SK-N-SH (cell line): ENCODE measurements around the gene BDKRB2. TPM values are rescaled to one million over a fixed set of nuclear protein-coding genes. Genes with fewer than 3 reads are reported as not detected.

ENCODE experiments used
- CTCF ChIA-PET: fragments of 300-600, 350-600 bp; formaldehyde crosslinking; extraction: SDS; loops from one replicate; lab custom pipeline; 2021; lab: Yijun Ruan, JAX
- POLR2A ChIA-PET: fragments of 350-600 bp; sonication (Branson Sonifier 250); formaldehyde crosslinking; extraction: SDS; loops from one replicate; lab custom pipeline; 2020; ENCODE audit warnings: antibody characterized with exemption, inconsistent platforms; lab: Yijun Ruan, JAX
- DNase-seq: peaks from one replicate; pipeline ENCODE4 v3.0.0; 2012
- H2AFZ ChIP-seq: fragments of 200-600 bp; sonication (generic); 2 replicates; pipeline ENCODE4 v1.8.1; 2016; ENCODE audit warnings: antibody characterized with exemption, mild to moderate bottlenecking, low read depth
- H3F3A ChIP-seq: fragments of 200-600 bp; sonication (generic); replicated peaks from 2 replicates; pipeline ENCODE3; 2016; ENCODE audit warnings: antibody characterized with exemption, mild to moderate bottlenecking; ENCODE audit not compliant: insufficient read depth
- H3K27ac ChIP-seq, 2 experiments: fragments of 200-500 bp in 1 of 2; fragments of 200-600 bp in 1 of 2; sonication (Bioruptor generic) in 1 of 2; sonication (generic), shearing (Covaris generic) in 1 of 2; 2 replicates each; pipeline versions ENCODE4 v1.5.1 to v1.6.1; 2014 to 2016; ENCODE audit warnings: low read depth in 2 of 2, inconsistent platforms in 1 of 2, low read length in 1 of 2, mild to moderate bottlenecking in 1 of 2, mixed read lengths in 1 of 2
- H3K27me3 ChIP-seq: fragments of 200-600 bp; sonication (generic), shearing (Covaris generic); 2 replicates; pipeline ENCODE4 v1.6.1; 2016; ENCODE audit warnings: mixed run types; ENCODE audit not compliant: insufficient read depth
- H3K36me3 ChIP-seq, 2 experiments: fragments of 200-500 bp in 1 of 2; fragments of 200-600 bp in 1 of 2; sonication (Bioruptor generic) in 1 of 2; sonication (generic) in 1 of 2; replicated peaks in 1 of 2; 2 replicates each; pipeline versions ENCODE3 to v1.5.1; 2014 to 2016; ENCODE audit warnings: low read length in 1 of 2, mild to moderate bottlenecking in 1 of 2; ENCODE audit not compliant: insufficient read depth in 2 of 2, control insufficient read depth in 1 of 2
- H3K4me1 ChIP-seq, 2 experiments: fragments of 200-500 bp in 1 of 2; fragments of 200-600 bp in 1 of 2; sonication (Bioruptor generic) in 1 of 2; sonication (generic), shearing (Covaris generic) in 1 of 2; 2 replicates each; pipeline versions ENCODE4 v1.5.1 to v1.6.1; 2014 to 2016; ENCODE audit warnings: low read depth in 1 of 2, low read length in 1 of 2, mixed run types in 1 of 2; ENCODE audit not compliant: insufficient read depth in 2 of 2, control insufficient read depth in 1 of 2
- H3K4me2 ChIP-seq: fragments of 200-600 bp; sonication (generic), shearing (Covaris generic); 2 replicates; pipeline ENCODE4 v1.6.1; 2017; ENCODE audit warnings: mixed run types
- H3K4me3 ChIP-seq, 2 experiments: fragments of 200-500 bp in 1 of 2; fragments of 200-600 bp in 1 of 2; sonication (Bioruptor generic) in 1 of 2; sonication (generic), shearing (Covaris generic) in 1 of 2; 2 replicates each; pipeline versions ENCODE4 v1.5.1 to v1.8.1; 2014 to 2016; ENCODE audit warnings: low read depth in 2 of 2, inconsistent platforms in 1 of 2, low read length in 1 of 2, mild to moderate bottlenecking in 1 of 2, mixed read lengths in 1 of 2, moderate library complexity in 1 of 2
- H3K79me2 ChIP-seq: fragments of 200-600 bp; sonication (generic); 2 replicates; pipeline ENCODE4 v1.8.1; 2017; ENCODE audit warnings: mild to moderate bottlenecking; ENCODE audit not compliant: insufficient read depth
- H3K9ac ChIP-seq: fragments of 200-600 bp; sonication (generic); 2 replicates; pipeline ENCODE4 v1.6.1; 2017; ENCODE audit warnings: mixed run types
- H3K9me2 ChIP-seq: fragments of 200-600 bp; sonication (generic); 2 replicates; pipeline ENCODE4 v1.6.1; 2017; ENCODE audit warnings: mixed run types
- H3K9me3 ChIP-seq: fragments of 200-600 bp; sonication (generic); 2 replicates; pipeline ENCODE4 v1.6.1; 2017; ENCODE audit warnings: mixed run types, mild to moderate bottlenecking, moderate library complexity
- H4K20me1 ChIP-seq: fragments of 200-600 bp; sonication (generic); 2 replicates; pipeline ENCODE4 v1.6.1; 2017; ENCODE audit warnings: mild to moderate bottlenecking, mixed run types; ENCODE audit not compliant: insufficient read depth
- CTCF ChIP-seq: fragments of 200-600 bp; sonication (generic); IDR thresholded peaks from 2 replicates; pipeline ENCODE4 v1.6.1; 2017; ENCODE audit warnings: antibody characterized with exemption, mild to moderate bottlenecking, moderate library complexity
- FOSL2 ChIP-seq: IDR thresholded peaks from 2 replicates; pipeline ENCODE4 v1.4.0; 2012; ENCODE audit warnings: low read depth, mild to moderate bottlenecking, moderate library complexity, borderline replicate concordance
- FOXJ3 ChIP-seq: sonication (generic); formaldehyde crosslinking; IDR thresholded peaks from 2 replicates; pipeline ENCODE4 v1.5.1; 2020; ENCODE audit warnings: mild to moderate bottlenecking, missing genetic modification reagents
- FOXM1 ChIP-seq: IDR thresholded peaks from 2 replicates; pipeline ENCODE4 v1.4.0; 2012; ENCODE audit warnings: low read depth, mild to moderate bottlenecking
- IRF3 ChIP-seq: fragments of 150-350 bp; IDR thresholded peaks from 2 replicates; pipeline ENCODE4 v1.6.1; 2016; ENCODE audit warnings: mild to moderate bottlenecking, low read depth, low read length
- JUND ChIP-seq: IDR thresholded peaks from 2 replicates; pipeline ENCODE4 v1.4.0; 2012
- MXI1 ChIP-seq: IDR thresholded peaks from 2 replicates; pipeline ENCODE4 v1.6.1; 2012; ENCODE audit warnings: mild to moderate bottlenecking, low read depth, low read length, improper control_type of control experiment
- NRF1 ChIP-seq: IDR thresholded peaks from 2 replicates; pipeline ENCODE4 v1.6.1; 2012; ENCODE audit warnings: low read depth, mild to moderate bottlenecking, low read length
- PBX3 ChIP-seq: IDR thresholded peaks from 2 replicates; pipeline ENCODE4; 2012
- POLR2AphosphoS5 ChIP-seq: IDR thresholded peaks from 2 replicates; pipeline ENCODE4 v1.6.1; 2012; ENCODE audit warnings: low read depth, low read length
- RAD21 ChIP-seq: IDR thresholded peaks from 2 replicates; pipeline ENCODE4 v1.6.1; 2012; ENCODE audit warnings: mild to moderate bottlenecking, low read length
- RCOR1 ChIP-seq: fragments of 150-350 bp; IDR thresholded peaks from 2 replicates; pipeline ENCODE4 v1.6.1; 2017; ENCODE audit warnings: antibody characterized with exemption, low read length
- TAF1 ChIP-seq: IDR thresholded peaks from 2 replicates; pipeline ENCODE4 v1.6.1; 2012; ENCODE audit warnings: low read depth, mild to moderate bottlenecking, low read length, moderate library complexity, borderline replicate concordance
- TEAD4 ChIP-seq: IDR thresholded peaks from 2 replicates; pipeline ENCODE4 v1.4.0; 2012; ENCODE audit warnings: mild to moderate bottlenecking, borderline replicate concordance; ENCODE audit not compliant: insufficient read depth
- USF1 ChIP-seq: IDR thresholded peaks from 2 replicates; pipeline ENCODE4 v1.4.0; 2012; ENCODE audit warnings: low read depth, borderline replicate concordance
- ZBTB33 ChIP-seq: IDR thresholded peaks from 2 replicates; pipeline ENCODE4 v1.4.0; 2012; ENCODE audit warnings: low read depth, borderline replicate concordance
- WGBS: methylation state at CpG from one replicate; pipeline ENCODE4 v1.1.6; 2017; ENCODE audit warnings: low lambda C conversion rate; 5-methylcytosine and 5-hydroxymethylcytosine counted together
- polyA plus RNA-seq, 3 experiments: library from polyadenylated mRNA; depleted of rRNA; stranded (reverse); fragments of >200 nt; gene quantifications; 2 replicates each; pipeline ENCODE4 v1.2.3, GENCODE V29; 2012

BDKRB2 gene
- polyA plus RNA-seq, 1 of the 3 experiments (the other 2 are of a cell fraction): 4.8 TPM

- H3K79me2 ChIP-seq: peaks cover 13% of the 10 kb centered on the region; the same call in 1 of the 2 replicates
- H3K9ac ChIP-seq: no peak overlapping the region; the same call in 1 of the 2 replicates
- ChIA-PET POLR2A (no interaction called here), CTCF (interaction anchor here (0.8 to 4.7 kb wide), 4 partner anchors 7 to 274 kb away, joined by 3 to 49 read pairs (median 12); no protein-coding TSS in a partner anchor)
- WGBS: 89% methylated on average over 4 of the region's 5 CpGs
- no peaks in the 10 kb centered on the region; the same call in 1 of the 2 replicates for H3K9me3 ChIP-seq
- peak overlapping the region; percentile 52; the same call in 1 of the 2 replicates for H3K4me2 ChIP-seq
- H3K36me3 ChIP-seq: peaks cover 0 to 23% of the 10 kb centered on the region in 2 experiments
- H3K4me1 ChIP-seq: peaks cover 29 to 38% of the 10 kb centered on the region in 2 experiments; a peak in 3 of 4 replicates
- TF ChIP-seq JUND (no peak), FOXJ3 (CRISPR knock-in tag) (no peak), FOSL2 (no peak), NRF1 (no peak), RCOR1 (no peak), TAF1 (no peak), PBX3 (no peak), ZBTB33 (no peak), CTCF (no peak), RAD21 (no peak), POLR2AphosphoS5 (no peak), MXI1 (no peak), TEAD4 (no peak), FOXM1 (no peak), USF1 (no peak), IRF3 (no peak)
- H3K27me3 ChIP-seq: no peaks in the 10 kb centered on the region
- H3F3A ChIP-seq: peaks cover 17% of the 10 kb centered on the region
- H2AFZ ChIP-seq: no peak overlapping the region
- no peaks in the 10 kb centered on the region for H3K9me2 ChIP-seq
- peak overlapping the region; percentile 35 to 87 for H3K27ac ChIP-seq
- DNase-seq: peak; percentile 54
- no peaks in the 10 kb centered on the region for H4K20me1 ChIP-seq
- no peak overlapping the region for H3K4me3 ChIP-seq
Measured at GRCh38 chr14:96267916-96268315, 63.3 kb downstream of the BDKRB2 start.
